Hepatocyte (in vitro differentiated cells): ENCODE results near the gene GCSH.

ENCODE experiments used
- CTCF ChIP-seq: fragments of 200-600 bp; sonication (generic); IDR thresholded peaks from 2 replicates; pipeline ENCODE4 v1.5.1; 2016; ENCODE audit warnings: antibody characterized with exemption, mild to moderate bottlenecking; ENCODE audit not compliant: poor library complexity
- EZH2 ChIP-seq: fragments of 200-600 bp; sonication (generic); IDR thresholded peaks from 2 replicates; pipeline ENCODE4 v1.6.1; 2016; ENCODE audit warnings: antibody characterized with exemption, mild to moderate bottlenecking, borderline replicate concordance
- EZH2phosphoT487 ChIP-seq: fragments of 200-600 bp; sonication (generic); IDR thresholded peaks from one replicate; pipeline ENCODE4 v1.6.1; 2018; ENCODE audit warnings: antibody characterized with exemption, mild to moderate bottlenecking, low read depth, moderate library complexity; ENCODE audit not compliant: unreplicated experiment, severe bottlenecking

GRCh38 chr16:81099958-81100357 is 3.8 kb upstream of the GCSH start:
- TF ChIP-seq CTCF (no peak), EZH2 (no peak), EZH2phosphoT487 (no peak)
